LHCN-M2 (cell line): ENCODE results near the gene PPP1R1B. TPM values are rescaled to one million over a fixed set of nuclear protein-coding genes. Genes with fewer than 3 reads are reported as not detected.
"Not testable (repeated sequence)": the region's sequence is repeated elsewhere in the genome, so short reads cannot be mapped to it uniquely, and the experiment has no call there.

ENCODE experiments used
- DNase-seq: peaks from one replicate; pipeline ENCODE4 v3.0.0-alpha.2; 2012; ENCODE audit warnings: low read depth
- polyA plus RNA-seq: library from polyadenylated mRNA; unstranded; fragments of >200 nt; gene quantifications from one replicate; pipeline ENCODE4 v1.2.1, GENCODE V29; 2012; ENCODE audit warnings: missing spikeins
- total RNA-seq: library from RNA; depleted of rRNA; stranded (reverse); fragments of >200 nt; gene quantifications from 2 replicates; pipeline ENCODE4 v1.2.3, GENCODE V29; 2014; rRNA removed

PPP1R1B gene
- total RNA-seq: not detected in 2 replicates
- polyA plus RNA-seq: not detected

GRCh38 chr17:39626171-39627046, at the start of gene PPP1R1B:
Gene PPP1R1B (plus strand): TSS chr17:39626952. CDS start chr17:39627393, 441 bp downstream.
- DNase-seq: no peak

GRCh38 chr17:39578272-39578671, 48.5 kb upstream of the PPP1R1B start:
- DNase-seq: no peak

- no peak for DNase-seq
Observed at GRCh38 chr17:39579318-39580081, 47.3 kb upstream of the PPP1R1B start.

GRCh38 chr17:39580082-39580468, 46.7 kb upstream of the PPP1R1B start:
- DNase-seq: no peak

GRCh38 chr17:39581071-39581758, 45.5 kb upstream of the PPP1R1B start:
- DNase-seq: no peak

- no peak for DNase-seq
Observed at GRCh38 chr17:39581759-39582085, 45.0 kb upstream of the PPP1R1B start.

- DNase-seq: no peak
Observed at GRCh38 chr17:39582658-39583057, 44.1 kb upstream of the PPP1R1B start.

- not testable (repeated sequence) for DNase-seq
Observed at GRCh38 chr17:39590180-39590579, 36.6 kb upstream of the PPP1R1B start.

GRCh38 chr17:39591958-39592954, 34.5 kb upstream of the PPP1R1B start:
- peak; percentile 35 for DNase-seq

- no peak for DNase-seq
Observed at GRCh38 chr17:39593371-39593770, 33.4 kb upstream of the PPP1R1B start.

- no peak for DNase-seq
Observed at GRCh38 chr17:39595294-39595693, 31.5 kb upstream of the PPP1R1B start.

GRCh38 chr17:39595928-39596510, 30.7 kb upstream of the PPP1R1B start:
- no peak for DNase-seq

- DNase-seq: no peak
Observed at GRCh38 chr17:39596543-39597267, 30.0 kb upstream of the PPP1R1B start.

- no peak for DNase-seq
Observed at GRCh38 chr17:39597372-39598046, 29.2 kb upstream of the PPP1R1B start.

GRCh38 chr17:39598047-39598481, 28.7 kb upstream of the PPP1R1B start:
- no peak for DNase-seq

GRCh38 chr17:39598630-39599003, 28.1 kb upstream of the PPP1R1B start:
- DNase-seq: no peak

GRCh38 chr17:39599004-39599664, 27.6 kb upstream of the PPP1R1B start:
- no peak for DNase-seq

- no peak for DNase-seq
Observed at GRCh38 chr17:39599665-39600231, 27.0 kb upstream of the PPP1R1B start.
